Testis (tissue), 2 donors: ENCODE results near the gene CARD19.

Experiments used
- POLR2A ChIP-seq: fragments of 450-650 bp; IDR thresholded peaks from one replicate; pipeline ENCODE4 v1.6.1; 2017; ENCODE audit warnings: antibody characterized with exemption, mild to moderate bottlenecking, moderate library complexity
- TF ChIP-seq, protein P1 (sequence below), 3 experiments: fragments of 450-650 bp in 2 of 3; fragments of 200-600 bp in 1 of 3; sonication (generic) in 1 of 3; IDR thresholded peaks; one replicate each; pipeline ENCODE4 v1.5.1; 2016 to 2019; ENCODE audit warnings: antibody characterized with exemption in 3 of 3, mild to moderate bottlenecking in 2 of 3, moderate library complexity in 1 of 3

DNA sequence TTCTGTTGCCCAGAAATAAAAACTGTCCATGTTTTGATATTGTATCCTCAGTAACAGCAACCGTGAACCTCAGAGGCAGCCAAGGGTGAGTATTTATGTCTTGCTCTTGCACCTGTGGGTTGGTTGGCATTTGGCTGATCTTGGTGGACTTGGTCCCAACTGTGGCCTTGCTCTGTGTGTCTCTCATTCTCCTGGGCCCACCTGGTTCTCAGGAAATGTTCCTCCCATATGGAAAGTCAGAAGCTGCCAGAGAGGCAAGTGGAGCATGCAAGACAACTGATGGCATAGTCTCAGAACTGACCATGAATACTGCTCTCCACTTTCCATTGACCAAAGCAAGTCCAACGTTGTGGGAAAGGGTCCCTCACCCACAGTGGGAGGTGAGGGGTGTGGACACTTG is 51.6 kb downstream of the CARD19 start:
- TF ChIP-seq, protein P1, sequence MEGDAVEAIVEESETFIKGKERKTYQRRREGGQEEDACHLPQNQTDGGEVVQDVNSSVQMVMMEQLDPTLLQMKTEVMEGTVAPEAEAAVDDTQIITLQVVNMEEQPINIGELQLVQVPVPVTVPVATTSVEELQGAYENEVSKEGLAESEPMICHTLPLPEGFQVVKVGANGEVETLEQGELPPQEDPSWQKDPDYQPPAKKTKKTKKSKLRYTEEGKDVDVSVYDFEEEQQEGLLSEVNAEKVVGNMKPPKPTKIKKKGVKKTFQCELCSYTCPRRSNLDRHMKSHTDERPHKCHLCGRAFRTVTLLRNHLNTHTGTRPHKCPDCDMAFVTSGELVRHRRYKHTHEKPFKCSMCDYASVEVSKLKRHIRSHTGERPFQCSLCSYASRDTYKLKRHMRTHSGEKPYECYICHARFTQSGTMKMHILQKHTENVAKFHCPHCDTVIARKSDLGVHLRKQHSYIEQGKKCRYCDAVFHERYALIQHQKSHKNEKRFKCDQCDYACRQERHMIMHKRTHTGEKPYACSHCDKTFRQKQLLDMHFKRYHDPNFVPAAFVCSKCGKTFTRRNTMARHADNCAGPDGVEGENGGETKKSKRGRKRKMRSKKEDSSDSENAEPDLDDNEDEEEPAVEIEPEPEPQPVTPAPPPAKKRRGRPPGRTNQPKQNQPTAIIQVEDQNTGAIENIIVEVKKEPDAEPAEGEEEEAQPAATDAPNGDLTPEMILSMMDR (IDR thresholded peaks at IDR 0.05): no peak
- TF ChIP-seq POLR2A: no peak
